Head of caudate nucleus (tissue), 42 donors: Measurements from ENCODE around the gene SMARCA5.

Experiments used
- DNase-seq, 42 donors: peaks; one replicate each; pipeline versions ENCODE4 v3.0.0 to v3.0.0-alpha.2; 2020 to 2021; ENCODE audit warnings: mixed read lengths in 7 of 42
- intact Hi-C: fragments of 100-400 bp; cut with DNase I; formaldehyde crosslinking; loops from one replicate; pipeline ENCODE4 v1.15.0; 2022

The SMARCA5 gene

DNA sequence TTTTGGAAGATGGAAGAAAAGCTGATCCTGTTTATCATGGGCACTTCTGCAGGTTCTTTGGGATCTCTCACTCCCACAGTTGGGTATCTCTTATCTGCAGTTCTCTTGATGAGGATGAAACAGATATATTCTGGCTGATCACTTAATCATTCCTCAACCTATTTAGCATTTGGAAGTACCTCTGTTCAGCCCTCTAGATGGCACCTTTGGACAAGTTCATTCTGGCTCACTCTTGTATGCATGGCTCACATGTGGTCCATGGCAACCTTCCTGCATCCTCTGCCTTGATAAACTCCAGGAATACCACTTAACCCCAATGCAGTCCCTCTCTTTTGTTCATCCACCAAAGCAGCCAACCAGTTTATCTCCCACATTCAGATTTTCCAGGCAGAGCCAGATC, 74.2 kb downstream of the SMARCA5 start:
- DNase-seq, result no peak
- intact Hi-C loops, result no loop called here

DNA sequence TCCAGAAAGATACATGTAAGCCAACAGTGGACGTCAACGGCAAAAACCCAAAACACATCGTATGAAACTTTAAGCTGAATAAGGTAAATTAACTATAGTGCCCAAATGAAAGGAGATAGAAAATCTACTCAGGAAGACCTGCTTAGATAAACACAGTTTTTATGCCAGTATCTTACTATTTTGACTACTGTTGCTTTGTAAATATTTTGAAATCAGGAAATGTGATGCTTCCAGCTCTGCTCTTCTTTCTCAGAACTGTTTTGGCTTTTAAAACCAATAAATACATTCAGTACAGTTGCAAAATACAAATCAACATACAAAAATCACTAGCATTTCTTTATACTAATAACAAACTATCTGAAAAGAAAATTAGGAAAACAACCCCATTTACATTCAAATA, 83.8 kb downstream of the SMARCA5 start:
- intact Hi-C loops, result no loop called here
- DNase-seq, result no peak

DNA sequence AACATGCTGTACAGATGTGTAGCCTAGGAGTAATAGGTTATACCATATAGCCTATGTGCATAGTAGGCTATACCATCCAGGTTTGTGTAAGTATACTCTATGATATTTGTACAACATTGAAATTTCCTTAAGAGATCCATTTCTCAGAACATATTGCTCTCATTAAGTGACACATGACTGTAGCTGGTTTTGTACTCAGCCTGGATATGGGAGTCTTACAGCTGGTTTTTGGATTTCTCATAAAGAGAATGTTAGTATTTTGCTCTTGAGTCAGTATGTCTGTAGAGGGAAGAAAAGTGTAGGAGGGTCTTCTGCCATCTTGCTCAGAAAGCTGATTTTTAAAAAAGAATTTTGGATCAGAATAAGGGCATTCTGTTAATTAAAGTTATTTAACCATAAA, 85.3 kb downstream of the SMARCA5 start:
- intact Hi-C loops, result no loop called here
- no peak for DNase-seq

DNA sequence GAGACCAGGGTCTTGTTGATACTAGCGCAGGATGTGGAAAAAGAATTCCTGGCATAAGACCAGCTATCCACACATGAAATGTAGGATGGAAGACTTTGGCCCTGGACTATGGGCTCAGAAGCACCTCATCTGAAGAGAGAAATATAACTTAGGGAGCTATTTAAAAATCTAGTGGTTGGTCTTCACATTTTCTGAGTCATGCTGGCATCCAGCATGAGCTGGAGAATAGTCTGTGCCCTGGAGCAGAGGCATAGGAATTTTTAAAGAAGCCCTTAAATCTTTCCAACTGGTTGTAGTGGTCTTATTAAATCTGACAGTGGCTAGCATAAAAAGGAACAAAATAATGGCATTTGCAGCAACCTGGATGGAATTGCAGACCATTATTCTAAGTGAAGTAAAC, 86.3 kb downstream of the SMARCA5 start:
- DNase-seq, result no peak
- intact Hi-C loops, result no loop called here

DNA sequence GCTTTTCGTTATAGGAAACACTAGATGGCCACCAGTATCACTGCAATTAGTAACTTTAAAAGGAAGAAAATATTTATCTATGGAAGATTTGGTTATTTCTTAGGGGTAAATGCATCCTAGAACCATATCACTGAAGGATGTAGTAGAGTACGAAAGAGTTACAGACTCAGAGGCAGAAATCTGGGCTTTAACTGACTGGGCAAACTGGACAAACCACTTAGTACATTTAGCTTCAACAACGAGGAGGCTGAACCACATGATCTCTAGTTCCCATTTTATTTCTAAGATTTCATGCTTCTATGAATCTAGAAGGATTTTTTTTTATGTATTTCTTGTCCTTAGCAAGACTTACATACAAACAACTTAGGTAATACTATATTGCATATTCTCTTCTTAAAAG, 93.0 kb downstream of the SMARCA5 start:
- intact Hi-C loops, result no loop called here
- no peak for DNase-seq
